GM18873 (cell line): ENCODE measurements around the gene STXBP4.

ENCODE experiments used
- ATAC-seq: cut with Tn5 transposase; IDR thresholded peaks from one replicate; pipeline ENCODE4 v1.9.1; 2021; ENCODE audit warnings: mild to moderate bottlenecking, moderate library complexity, moderate number of reproducible peaks; ENCODE audit not compliant: unreplicated experiment, low FRiP score

The STXBP4 gene

DNA sequence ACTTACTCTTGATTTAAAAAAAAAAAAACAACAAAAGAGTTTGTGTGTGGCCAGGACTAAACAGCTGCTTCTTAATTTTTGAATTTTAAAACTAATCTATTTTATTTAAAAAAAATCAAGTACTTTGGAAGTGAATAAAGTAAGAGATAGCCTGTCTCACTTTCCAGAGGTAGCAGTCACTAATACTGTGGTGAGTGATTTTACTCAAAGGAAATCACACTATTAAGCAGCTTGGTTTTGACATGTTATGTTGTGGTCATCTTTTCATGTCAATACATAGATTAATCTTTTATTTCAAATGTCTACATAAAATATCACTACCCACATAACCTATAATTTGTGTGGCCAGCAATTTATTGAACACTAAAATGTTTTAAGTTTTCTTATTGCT, 194.0 kb downstream of the STXBP4 start:
- ATAC-seq, result no peak

DNA sequence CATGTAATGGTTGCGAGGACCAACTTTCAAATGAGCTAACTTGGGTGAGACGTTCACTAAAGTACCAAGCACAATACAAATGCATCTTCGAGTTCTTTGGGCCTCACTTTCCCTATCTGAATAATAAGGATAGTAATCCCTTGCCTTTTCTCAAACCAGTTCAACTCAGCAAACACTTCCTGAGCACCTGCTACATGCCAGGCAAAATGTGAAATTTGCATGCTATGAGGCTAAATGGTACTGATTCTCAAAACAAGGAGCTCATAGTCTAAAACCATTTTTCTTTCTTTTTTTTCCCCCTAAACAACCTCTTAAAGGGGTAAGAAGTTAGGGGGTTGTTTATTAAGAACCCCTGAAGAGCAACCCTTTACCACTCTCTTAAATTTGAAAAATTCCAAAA, 194.8 kb downstream of the STXBP4 start:
- no peak for ATAC-seq

DNA sequence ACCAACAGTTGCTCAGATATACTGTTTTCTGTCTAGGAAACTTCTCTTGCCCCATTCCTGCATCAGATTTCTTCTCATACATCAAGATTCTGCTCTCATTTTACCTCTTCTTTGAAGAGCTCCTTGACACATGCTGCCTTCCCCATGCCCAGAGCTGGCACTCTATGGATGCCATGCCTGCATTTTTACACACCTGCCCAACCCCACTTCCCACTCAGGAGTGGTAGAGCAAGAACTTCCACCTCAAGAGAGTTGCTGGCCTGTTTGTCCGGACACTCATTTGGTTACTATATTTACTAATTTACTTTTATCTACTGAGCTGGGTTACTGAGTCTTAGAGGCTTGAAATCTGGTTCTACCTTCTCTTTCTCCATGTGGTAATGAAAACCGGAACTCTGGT, 197.9 kb downstream of the STXBP4 start:
- ATAC-seq, result no peak

DNA sequence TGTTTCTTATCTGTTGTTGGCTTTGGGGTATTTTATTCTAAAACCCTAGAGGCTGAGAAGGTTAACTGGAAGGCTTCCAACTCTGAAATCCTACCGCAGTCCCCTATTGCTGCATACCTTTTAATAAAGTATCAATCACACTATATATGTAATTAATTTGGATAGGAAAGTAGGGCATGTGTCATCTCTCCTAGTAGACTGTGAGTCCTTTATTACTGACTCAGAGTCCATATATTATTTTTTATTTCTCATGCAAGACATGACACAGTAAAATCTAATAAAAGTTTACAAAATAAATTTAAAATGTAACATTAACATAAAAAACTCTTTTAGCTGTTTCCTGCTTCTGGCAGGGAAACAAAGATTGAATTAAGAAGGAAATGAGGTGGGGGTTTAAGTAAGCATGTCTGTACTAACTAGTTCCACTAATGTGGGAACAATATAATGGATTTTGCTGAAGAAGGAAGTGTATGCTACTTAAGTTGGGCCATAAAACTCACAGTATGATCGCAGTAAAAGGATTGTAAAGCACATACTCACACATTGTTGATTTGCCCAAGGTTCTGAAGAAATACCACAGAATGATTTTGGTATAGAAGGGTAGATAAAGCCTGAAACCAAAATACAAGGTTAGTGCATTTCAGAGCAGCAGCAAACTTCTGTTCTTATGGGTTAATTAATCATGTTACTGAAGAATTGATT, 198.6 kb downstream of the STXBP4 start:
- no peak for ATAC-seq

DNA sequence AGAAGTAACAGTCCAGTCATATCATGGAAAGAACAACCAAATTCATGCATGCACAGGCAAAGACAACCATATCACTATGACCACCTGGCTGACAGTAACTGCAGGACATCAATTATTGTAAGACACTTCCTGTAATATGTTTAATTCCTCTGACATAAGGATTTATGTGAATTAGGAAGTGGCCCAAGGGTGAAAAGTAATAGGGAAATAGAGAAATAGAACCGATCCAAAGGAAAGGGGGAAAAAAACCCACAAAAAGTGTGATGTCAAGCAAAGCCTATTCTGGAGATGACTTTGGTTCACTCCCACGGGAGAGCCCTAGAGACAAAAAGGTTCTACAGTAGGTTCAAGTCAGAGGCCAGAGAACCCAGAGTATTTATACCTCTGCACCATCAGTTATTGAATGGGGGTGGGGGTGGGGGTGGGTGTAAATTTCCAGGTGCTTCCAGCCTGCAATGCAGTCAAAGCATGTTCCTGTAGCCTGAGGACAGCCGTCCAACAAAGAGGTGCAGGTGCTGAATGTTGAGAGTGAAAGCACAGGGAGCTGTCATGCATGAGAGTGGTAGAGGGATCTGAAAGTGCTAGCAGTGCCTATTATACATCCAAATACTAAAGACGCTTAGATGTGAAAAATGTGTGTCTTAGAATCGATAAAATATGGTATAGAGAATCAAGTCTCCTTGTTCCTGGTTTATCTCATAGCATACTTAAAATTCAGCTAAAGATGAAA, 200.6 kb downstream of the STXBP4 start:
- peak; percentile 73 for ATAC-seq

DNA sequence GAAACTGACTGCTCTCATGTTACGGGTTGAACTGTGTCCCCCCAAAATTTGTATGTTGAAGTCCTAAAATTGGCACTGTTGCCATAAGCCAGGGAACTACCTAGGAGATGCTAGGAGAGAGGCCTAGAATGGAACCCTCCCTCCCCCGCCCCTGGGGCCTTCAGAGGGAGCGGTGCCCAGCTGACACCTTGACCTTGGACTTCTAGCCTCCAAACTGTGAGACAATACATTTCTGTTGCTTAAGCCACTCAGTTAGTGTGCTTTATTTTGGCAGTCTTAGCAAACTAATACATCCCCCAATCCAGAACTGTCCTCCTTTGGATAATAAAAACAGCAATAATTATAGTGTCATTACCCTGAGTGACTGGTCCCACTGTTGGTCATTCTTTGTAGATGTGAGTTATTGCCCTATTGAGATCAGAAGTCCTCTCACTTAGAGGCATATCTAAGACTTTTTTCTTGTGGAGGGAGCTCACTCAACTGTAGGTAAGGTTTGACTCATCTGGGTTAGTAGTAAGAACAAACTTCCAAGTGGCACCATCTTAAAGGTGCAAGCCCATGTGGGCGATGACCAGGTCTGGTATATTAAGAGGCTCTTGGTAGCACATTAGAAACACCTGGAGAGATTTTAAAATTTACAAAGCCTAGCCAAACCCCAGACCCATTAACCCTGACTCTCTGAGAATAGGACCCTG, 203.2 kb downstream of the STXBP4 start:
- no peak for ATAC-seq

DNA sequence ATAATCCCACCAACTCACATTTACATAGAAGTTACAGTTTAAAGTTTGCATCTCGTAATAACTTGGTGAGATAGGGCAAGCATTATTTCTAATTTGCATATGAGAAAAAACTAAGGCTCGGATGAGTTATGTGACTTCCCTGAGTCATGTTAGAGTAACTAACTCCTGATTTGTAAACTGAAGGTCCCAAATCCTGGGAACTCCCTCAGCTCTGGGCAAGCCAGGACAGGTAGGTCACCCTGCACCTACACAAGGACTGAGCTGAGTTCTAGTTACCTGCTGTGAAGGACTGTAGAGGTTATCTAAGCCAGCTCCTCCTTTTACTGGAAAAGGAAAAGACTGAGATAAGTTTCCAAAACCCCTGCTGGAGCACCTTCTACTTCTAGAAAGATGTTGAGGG, 204.0 kb downstream of the STXBP4 start:
- ATAC-seq, result no peak

DNA sequence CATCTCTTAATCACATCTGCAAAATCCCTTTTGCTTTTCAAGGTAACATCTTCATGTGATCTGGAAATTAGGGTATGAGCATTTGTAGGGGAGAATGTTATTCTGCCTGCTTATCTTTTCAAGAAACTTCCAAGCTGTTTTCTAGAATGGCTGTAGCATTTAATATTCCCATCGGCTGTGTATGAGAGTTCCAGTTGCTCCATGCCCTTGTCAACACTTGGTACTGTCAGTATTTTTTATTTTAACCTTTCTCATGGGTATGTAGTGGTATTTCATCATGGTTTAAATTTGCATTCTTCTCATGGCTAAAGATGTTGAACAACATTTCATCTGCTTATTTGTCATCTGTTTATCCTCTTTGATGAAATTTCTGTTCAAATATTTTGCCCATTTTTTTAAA, 205.6 kb downstream of the STXBP4 start:
- no peak for ATAC-seq

DNA sequence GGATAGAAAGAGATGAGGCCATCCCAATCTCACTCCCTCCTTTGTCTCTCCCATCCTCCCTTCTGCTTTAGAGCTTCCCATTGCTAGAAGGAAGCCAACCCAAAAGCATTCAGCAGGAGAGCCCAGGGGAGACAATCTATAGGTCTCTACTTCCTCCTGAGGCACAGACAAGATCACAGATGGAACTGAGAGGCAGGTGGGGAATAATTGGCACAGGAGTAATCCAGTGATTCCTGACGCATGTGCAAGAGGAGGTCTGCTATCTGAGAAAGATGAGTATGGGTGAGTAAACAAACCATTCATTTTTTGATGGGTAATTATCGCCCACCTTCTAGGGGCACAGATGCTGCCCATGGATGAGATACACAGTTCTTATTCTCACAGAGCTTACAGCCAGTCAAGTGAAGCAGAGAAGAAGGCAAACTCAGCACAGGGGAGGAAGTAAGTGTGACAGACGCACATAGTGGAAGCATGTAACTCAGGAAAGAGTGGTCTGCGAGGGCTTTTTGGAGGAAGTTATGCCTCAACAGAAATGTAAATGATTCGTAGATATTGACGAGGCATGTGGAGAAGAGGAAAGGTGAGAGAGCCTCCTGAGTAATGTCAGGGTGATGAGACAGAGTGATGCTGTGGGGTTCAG, 207.3 kb downstream of the STXBP4 start:
- no peak for ATAC-seq

DNA sequence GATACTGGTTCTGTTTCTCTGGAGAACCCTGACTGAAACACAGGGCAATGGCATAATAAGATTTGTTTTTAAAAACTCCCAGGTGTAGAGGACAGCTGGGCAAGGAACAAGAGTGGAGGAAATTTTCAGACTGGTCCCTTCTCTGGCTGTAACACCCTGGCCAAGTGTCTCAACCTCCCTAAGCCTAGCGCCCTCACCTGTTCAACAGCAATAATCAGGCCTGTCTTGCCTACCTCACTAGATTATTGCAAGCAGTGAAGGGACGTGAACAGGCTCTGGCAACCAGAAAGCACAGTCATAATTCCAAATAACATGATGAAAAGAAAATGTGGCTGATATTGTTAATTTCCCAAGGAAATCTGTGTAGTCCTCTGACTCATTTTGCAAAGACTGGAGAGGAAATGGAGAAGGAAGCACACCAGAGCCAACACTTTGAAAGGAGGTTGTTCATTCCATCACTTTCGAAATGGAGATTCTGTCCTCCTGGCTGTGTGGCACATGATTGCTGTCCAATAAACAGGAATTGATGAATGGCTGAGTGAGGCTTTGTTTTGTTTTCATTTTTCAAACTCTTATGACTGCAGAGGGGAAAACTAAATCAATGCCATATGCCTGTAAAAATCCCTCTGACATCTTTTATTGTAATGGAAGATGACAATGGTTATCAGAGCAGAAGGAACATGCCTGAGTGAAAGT, 208.7 kb downstream of the STXBP4 start:
- no peak for ATAC-seq

DNA sequence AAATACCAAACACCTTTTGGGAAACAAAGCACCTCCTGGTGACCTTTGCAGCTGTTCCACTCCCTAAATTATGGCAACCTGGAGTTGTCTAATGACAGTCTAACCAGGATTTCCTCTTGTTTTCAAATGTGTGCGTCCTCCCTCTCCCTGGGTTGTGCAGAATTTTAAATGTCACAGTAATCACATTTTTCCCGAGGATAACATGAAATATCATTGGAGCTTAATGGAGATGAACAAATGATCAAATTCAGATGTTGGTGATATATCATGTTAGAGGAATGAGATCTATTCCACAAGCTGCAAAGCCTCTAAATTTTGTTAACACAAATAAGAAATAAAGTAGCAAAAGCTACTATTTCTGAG, 209.3 kb downstream of the STXBP4 start:
- ATAC-seq, result no peak

DNA sequence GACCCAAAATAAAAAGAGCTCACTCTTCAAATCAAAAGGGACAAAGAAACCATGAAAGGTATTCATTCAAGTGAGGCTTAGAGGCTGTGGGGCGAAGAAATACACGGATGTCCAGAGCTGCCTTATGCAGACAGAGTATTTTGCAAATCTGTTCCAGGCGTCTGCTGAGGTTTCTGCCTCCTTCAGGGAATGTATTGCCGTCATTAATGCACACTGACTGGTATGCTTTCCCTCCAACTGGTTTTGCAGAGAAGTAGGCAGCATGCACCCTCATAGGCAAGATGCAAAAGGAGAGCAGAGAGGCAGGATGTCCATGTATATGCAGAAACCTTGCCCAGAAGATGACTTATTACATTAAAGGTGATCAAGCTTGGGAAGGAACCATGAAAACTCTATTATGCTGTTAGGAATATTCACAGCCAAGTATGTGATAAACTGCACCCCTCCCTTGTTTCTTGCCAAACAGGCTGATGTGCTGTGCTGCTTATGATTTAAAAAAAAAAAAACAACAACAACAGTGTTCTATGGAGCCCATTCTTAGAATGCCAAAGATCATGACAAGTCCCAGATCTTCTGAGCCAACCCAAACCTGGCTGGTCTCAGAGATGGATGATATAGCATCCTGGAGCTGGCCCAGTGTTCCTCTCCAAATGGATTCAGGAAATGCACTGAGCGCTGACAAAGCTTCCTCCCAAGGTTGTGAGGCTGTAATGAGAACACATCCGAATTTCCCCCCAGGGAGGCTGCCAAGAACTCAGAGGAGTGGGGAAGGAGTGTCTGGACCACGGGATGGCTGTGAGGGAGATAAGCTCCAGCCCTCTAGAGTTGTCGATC, 218.6 kb downstream of the STXBP4 start:
- ATAC-seq, result no peak

DNA sequence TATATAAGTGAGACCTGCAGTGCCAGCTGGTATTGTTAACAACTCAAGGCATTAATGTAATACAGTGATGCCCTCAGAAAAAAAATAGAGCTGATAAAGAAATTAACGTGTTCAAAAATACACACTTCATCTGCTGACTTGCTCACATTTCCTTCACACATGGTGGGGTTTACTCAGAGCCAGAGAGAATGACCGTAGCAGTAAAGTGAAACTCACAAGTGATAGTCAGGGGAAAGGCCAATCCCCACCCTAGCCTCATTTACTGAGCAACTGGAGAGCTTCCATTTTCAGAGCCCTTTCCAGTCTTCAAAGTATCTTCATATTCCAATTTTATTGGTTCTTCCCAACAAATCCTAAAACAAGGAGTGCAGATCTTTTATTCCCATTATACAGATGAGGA, 222.2 kb downstream of the STXBP4 start:
- ATAC-seq, result no peak

DNA sequence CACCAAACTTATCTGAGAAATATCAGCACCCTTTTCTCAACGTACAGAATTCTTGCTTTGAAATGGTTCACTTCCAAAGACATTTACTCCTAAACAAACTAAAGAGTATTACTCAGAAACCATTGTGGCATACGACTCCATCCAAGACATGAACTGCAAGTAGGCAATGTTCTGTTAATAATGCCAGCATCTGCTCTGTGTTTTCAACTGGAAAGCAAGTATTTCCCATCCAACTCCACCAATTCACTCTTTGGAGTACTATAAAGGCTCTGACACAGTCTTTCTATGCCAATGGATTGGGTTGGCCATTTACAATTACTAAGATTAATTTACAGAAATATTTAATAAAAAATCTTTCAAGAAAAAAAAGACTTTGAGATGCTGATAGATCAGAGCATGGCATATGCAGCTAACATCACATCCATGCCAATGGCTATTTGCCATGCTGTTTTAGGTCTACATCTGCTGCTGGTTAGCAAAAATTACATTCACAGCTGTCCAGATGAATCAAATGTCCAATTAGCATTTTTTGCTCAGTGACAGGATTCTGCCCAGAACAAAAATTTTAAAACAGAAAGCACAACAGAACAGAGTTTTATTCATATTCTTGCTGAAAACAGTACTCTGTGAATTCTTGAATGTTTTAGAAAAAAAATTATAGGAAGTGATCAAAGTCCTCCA, 230.3 kb downstream of the STXBP4 start:
- no peak for ATAC-seq

DNA sequence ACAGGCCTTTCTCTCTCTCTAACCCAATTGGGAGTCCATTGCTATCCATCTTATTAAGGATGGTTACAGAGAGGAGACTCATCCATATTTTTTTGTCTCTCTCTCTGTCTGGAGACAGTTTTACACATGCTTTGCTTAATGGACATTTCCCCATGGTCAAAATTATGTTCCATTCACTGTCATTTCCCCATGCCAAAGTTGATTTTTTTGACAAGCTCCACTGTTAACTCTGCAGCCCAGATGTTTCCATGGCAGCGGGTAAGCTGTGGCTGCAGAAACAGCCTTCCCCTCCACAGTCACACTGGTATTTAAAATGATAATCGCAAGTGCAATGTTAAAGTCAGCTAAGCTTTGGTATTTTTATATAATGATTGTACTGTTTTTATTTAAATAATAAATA, 232.3 kb downstream of the STXBP4 start:
- ATAC-seq, result no peak

DNA sequence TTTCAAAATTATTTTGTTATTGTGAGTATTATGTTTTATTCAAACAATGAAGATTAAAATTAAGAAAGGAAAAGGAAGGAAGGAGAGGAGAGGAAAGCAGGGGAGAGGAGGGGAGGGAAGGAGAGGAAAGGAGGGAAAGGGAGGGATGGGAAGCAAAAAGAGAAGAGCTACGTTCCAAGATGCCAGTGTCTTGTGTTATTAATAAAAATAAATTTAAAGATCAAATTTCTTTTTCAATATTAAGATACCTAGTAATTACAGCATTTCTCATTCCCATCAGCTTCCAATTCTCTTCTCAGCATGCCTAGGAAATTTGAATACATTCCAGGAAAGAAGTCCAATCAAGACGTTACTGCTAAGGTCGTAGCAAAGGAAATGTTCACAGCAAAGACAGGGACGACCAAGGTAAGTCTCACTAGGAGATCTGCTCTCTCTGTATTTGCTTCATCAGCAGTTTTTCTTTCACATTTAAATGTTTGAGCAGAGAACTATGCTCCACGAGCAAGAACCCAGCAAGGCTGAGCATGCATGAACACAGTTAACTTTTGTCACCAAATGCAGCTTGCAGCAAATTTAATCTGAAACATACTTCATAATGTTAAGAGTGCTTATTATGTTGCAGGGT, 232.9 kb downstream of the STXBP4 start:
- no peak for ATAC-seq

DNA sequence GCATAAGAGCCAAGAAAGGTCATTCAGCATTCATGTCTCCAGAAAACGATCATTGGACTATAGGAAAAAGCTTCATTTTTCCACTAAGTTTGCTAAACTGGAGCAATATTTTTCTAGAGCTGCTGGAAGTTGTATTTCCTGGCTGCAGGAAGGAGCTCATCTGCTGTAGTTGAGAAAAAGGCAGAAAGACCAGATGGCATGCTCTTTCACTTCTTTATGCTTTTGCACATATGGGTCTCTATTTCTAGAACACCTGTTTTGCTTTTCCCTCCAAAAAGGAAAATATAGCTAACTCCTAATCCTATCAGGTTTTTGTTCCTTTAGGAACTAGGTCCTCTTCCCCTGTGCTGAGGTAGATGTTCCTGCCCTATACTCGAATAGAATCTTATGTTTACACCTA, 234.3 kb downstream of the STXBP4 start:
- ATAC-seq, result no peak

DNA sequence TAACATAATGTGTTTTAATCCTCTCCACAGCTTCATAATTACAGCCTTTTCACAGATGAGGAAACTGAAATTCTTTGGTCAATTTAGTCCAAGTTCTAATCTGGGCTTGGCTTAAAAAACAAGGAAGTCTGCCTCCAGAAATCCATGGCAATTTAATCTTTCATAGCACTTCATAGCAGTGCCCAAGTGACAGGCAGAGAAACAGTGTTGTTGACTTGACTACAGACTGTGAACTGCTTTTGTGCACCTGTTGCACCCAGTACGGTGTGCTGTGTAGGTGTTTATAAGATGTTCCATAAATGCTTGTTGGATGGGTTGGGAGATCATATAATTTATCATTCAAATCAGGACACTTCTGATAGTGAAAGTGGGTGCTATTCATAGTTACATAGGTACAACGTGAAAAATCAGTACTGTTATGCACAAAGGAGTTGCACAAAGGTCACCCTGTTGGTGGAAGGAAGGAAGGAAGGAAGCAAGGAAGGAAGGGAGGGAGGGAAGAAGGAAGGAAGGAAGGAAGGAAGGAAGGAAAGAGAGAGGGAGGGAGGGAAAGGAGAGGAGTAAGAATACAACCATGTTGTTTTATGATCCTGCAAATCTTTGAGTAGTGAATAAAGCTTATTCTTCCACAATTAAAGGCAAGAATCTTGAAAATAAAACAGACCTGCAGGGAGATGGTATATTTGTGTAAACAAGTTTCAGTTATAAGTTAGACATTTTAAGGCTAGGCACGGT, 239.7 kb downstream of the STXBP4 start:
- ATAC-seq, result no peak
